RWPE2 (cell line): ENCODE measurements around the gene COL12A1.
A peak's percentile ranks its signal among the peaks of the same experiment; 100 is the strongest.

Source experiments
- ATAC-seq: fragments of 200-7000 bp; cut with Tn5 transposase; 3 replicates; pipeline ENCODE4 v1.9.1; 2021; ENCODE audit warnings: low read depth
- DNase-seq: peaks from one replicate; pipeline ENCODE4 v3.0.0-alpha.2; 2020; ENCODE audit warnings: low spot score
- H3K27ac ChIP-seq: fragments of 450-650 bp; 2 replicates; pipeline ENCODE4 v1.5.1; 2017; ENCODE audit warnings: mild to moderate bottlenecking; ENCODE audit not compliant: poor library complexity, severe bottlenecking
- H3K27me3 ChIP-seq: fragments of 250-450 bp; sonication (Bioruptor Pico); 2 replicates; pipeline ENCODE4 v1.5.1; 2021; ENCODE audit warnings: mild to moderate bottlenecking, moderate library complexity; ENCODE audit not compliant: insufficient read depth, poor library complexity, severe bottlenecking
- H3K36me3 ChIP-seq: fragments of 250-450 bp; sonication (Bioruptor Pico); 2 replicates; pipeline ENCODE4 v1.5.1; 2020; ENCODE audit warnings: low read depth, mild to moderate bottlenecking, moderate library complexity
- H3K4me1 ChIP-seq: fragments of 250-450 bp; sonication (Bioruptor Pico); 2 replicates; pipeline ENCODE4 v1.5.1; 2021; ENCODE audit warnings: mild to moderate bottlenecking, moderate library complexity; ENCODE audit not compliant: insufficient read depth, poor library complexity, severe bottlenecking
- H3K4me3 ChIP-seq: fragments of 250-450 bp; sonication (Bioruptor Pico); 2 replicates; pipeline ENCODE4 v1.5.1; 2021; ENCODE audit warnings: mild to moderate bottlenecking, moderate library complexity; ENCODE audit not compliant: severe bottlenecking
- H3K9me3 ChIP-seq: fragments of 250-450 bp; sonication (Bioruptor Pico); 2 replicates; pipeline ENCODE4 v1.5.1; 2021; ENCODE audit warnings: mild to moderate bottlenecking, moderate library complexity; ENCODE audit not compliant: severe bottlenecking
- TF ChIP-seq, protein P1 (sequence below): fragments of 450-650 bp; IDR thresholded peaks from one replicate; pipeline ENCODE4 v1.5.1; 2017; ENCODE audit warnings: mild to moderate bottlenecking, moderate library complexity; ENCODE audit not compliant: poor library complexity, severe bottlenecking

COL12A1 gene

GRCh38 chr6:75230484-75231325, 24.9 kb upstream of the COL12A1 start:
- ATAC-seq = peak; percentile 83
- no peaks in the 10 kb centered on the region for H3K36me3 ChIP-seq
- no peaks in the 10 kb centered on the region for H3K9me3 ChIP-seq
- H3K4me3 ChIP-seq = no peak overlapping the region
- no peaks in the 10 kb centered on the region for H3K27me3 ChIP-seq
- no peak overlapping the region for H3K27ac ChIP-seq
- DNase-seq = no peak
- TF ChIP-seq, protein P1, sequence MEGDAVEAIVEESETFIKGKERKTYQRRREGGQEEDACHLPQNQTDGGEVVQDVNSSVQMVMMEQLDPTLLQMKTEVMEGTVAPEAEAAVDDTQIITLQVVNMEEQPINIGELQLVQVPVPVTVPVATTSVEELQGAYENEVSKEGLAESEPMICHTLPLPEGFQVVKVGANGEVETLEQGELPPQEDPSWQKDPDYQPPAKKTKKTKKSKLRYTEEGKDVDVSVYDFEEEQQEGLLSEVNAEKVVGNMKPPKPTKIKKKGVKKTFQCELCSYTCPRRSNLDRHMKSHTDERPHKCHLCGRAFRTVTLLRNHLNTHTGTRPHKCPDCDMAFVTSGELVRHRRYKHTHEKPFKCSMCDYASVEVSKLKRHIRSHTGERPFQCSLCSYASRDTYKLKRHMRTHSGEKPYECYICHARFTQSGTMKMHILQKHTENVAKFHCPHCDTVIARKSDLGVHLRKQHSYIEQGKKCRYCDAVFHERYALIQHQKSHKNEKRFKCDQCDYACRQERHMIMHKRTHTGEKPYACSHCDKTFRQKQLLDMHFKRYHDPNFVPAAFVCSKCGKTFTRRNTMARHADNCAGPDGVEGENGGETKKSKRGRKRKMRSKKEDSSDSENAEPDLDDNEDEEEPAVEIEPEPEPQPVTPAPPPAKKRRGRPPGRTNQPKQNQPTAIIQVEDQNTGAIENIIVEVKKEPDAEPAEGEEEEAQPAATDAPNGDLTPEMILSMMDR = peak; percentile 87
- H3K4me1 ChIP-seq = no peaks in the 10 kb centered on the region

DNA sequence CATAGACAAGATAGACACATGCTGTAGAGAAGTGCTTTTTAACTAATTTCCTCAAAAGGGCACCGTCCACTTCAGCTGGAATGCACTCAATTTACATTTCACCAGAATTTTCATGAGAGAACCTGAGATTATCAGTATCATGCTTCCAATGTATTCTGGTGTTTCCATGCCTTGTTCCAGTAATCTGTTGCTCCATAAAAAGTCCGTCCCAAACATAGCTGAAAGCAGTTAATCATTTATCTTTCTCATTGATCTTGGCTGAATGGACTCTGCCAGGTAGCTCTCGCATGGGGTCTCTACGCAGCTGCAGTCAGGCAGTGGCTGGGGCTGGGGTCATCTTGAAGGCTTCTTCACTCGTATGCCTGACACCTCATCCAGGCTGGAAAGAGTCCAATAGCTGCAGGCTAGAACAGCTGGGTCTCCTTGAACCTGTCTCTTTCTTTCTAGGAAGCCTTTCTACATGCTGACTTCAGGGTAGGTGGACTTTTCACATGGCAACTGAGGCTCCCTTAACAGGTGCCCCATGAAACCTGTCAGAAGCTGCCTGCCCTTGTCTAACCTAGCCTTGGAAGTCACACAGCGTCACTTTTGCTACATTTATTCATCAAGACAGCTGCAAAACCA, 18.6 kb upstream of the COL12A1 start:
- TF ChIP-seq, protein P1 = no peak
- no peak for DNase-seq
- Histone ChIP-seq H3K36me3 (no peaks in the 10 kb centered on the region), H3K9me3 (no peaks in the 10 kb centered on the region), H3K4me1 (no peaks in the 10 kb centered on the region), H3K4me3 (no peak overlapping the region), H3K27ac (no peak overlapping the region), H3K27me3 (no peaks in the 10 kb centered on the region)
- ATAC-seq = no peak

GRCh38 chr6:75223428-75223827, 17.6 kb upstream of the COL12A1 start:
- Histone ChIP-seq H3K27ac (no peak overlapping the region), H3K9me3 (no peaks in the 10 kb centered on the region), H3K27me3 (no peaks in the 10 kb centered on the region), H3K4me1 (no peaks in the 10 kb centered on the region), H3K4me3 (no peak overlapping the region), H3K36me3 (no peaks in the 10 kb centered on the region)
- TF ChIP-seq, protein P1 = no peak
- DNase-seq (no peak), ATAC-seq (no peak)

- H3K4me1 ChIP-seq = no peaks in the 10 kb centered on the region
- no peaks in the 10 kb centered on the region for H3K36me3 ChIP-seq
- no peaks in the 10 kb centered on the region for H3K9me3 ChIP-seq
- no peak for ATAC-seq
- H3K4me3 ChIP-seq = no peak overlapping the region
- H3K27ac ChIP-seq = no peak overlapping the region
- H3K27me3 ChIP-seq = no peaks in the 10 kb centered on the region
- TF ChIP-seq, protein P1 = no peak
- no peak for DNase-seq
Observed at GRCh38 chr6:75222261-75222660, 16.4 kb upstream of the COL12A1 start.

GRCh38 chr6:75221116-75221515, 15.3 kb upstream of the COL12A1 start:
- no peak for ATAC-seq
- Histone ChIP-seq H3K27ac (no peak overlapping the region), H3K36me3 (no peaks in the 10 kb centered on the region), H3K4me1 (no peaks in the 10 kb centered on the region), H3K4me3 (no peak overlapping the region), H3K27me3 (no peaks in the 10 kb centered on the region), H3K9me3 (no peaks in the 10 kb centered on the region)
- TF ChIP-seq, protein P1 = no peak
- no peak for DNase-seq
